Panc1 (cell line): ENCODE results near the gene FLT1.

Source experiments
- CTCF ChIP-seq: fragments of 450-650 bp; IDR thresholded peaks from 2 replicates; pipeline ENCODE4 v1.5.1; 2017; ENCODE audit warnings: mild to moderate bottlenecking
- POLR2AphosphoS5 ChIP-seq: IDR thresholded peaks from 2 replicates; pipeline ENCODE4 v1.6.1; 2012; ENCODE audit warnings: mild to moderate bottlenecking, low read depth, low read length, moderate library complexity
- SIN3A ChIP-seq: IDR thresholded peaks from 2 replicates; pipeline ENCODE4 v1.6.1; 2012; ENCODE audit warnings: low read depth, mild to moderate bottlenecking, low read length, moderate library complexity, borderline replicate concordance; ENCODE audit not compliant: insufficient read depth
- TF ChIP-seq, protein P1 (sequence below), 2 experiments: IDR thresholded peaks; 2 replicates each; pipeline ENCODE4 v1.6.1; 2011 to 2012; ENCODE audit warnings: low read depth in 2 of 2, control low read depth in 1 of 2, low read length in 1 of 2, mild to moderate bottlenecking in 1 of 2, moderate library complexity in 1 of 2; ENCODE audit not compliant: insufficient read depth in 1 of 2

DNA sequence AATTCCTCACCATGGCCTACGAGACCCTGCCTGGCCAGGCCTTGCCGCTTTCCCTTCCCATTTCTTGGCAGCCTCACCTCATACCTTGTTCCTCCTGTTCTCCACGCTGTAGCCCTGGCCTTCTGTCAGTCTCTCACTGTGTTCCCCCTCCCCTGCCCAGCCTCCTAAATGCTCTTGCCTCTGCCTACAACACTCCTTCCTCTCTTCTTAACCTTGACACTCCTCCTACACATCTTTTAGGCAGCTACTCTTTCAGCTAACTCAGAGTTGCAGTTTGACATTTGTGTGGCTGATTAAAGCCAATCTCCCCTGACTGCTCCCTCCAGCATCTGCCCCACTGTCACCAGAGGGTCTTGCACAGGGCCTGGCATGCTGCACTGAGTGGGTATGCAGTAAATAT, 150.8 kb downstream of the FLT1 start:
- TF ChIP-seq POLR2AphosphoS5 (no peak), CTCF (no peak), SIN3A (no peak)
- TF ChIP-seq, protein P1, sequence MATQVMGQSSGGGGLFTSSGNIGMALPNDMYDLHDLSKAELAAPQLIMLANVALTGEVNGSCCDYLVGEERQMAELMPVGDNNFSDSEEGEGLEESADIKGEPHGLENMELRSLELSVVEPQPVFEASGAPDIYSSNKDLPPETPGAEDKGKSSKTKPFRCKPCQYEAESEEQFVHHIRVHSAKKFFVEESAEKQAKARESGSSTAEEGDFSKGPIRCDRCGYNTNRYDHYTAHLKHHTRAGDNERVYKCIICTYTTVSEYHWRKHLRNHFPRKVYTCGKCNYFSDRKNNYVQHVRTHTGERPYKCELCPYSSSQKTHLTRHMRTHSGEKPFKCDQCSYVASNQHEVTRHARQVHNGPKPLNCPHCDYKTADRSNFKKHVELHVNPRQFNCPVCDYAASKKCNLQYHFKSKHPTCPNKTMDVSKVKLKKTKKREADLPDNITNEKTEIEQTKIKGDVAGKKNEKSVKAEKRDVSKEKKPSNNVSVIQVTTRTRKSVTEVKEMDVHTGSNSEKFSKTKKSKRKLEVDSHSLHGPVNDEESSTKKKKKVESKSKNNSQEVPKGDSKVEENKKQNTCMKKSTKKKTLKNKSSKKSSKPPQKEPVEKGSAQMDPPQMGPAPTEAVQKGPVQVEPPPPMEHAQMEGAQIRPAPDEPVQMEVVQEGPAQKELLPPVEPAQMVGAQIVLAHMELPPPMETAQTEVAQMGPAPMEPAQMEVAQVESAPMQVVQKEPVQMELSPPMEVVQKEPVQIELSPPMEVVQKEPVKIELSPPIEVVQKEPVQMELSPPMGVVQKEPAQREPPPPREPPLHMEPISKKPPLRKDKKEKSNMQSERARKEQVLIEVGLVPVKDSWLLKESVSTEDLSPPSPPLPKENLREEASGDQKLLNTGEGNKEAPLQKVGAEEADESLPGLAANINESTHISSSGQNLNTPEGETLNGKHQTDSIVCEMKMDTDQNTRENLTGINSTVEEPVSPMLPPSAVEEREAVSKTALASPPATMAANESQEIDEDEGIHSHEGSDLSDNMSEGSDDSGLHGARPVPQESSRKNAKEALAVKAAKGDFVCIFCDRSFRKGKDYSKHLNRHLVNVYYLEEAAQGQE (IDR thresholded peaks at IDR 0.05; ENCODE audit: insufficient read depth in 1 of 2, low read depth in 2 of 2, low read length in 1 of 2), result no peak
